ENCODE data around the gene GPATCH4.
"Not testable (repeated sequence)": the region's sequence is repeated elsewhere in the genome, so short reads cannot be mapped to it uniquely, and the experiment has no call there.

GPATCH4 gene

GRCh38 chr1:156571919-156572662 is 29.2 kb downstream of the GPATCH4 start, which contains the start of gene IQGAP3:
IQGAP3 (minus strand) TSS chr1:156572565; CDS start chr1:156572529, 36 bp downstream.
- peak; percentile 73 for DNase-seq

- DNase-seq = no peak
Measured at GRCh38 chr1:156571261-156571852, 29.9 kb downstream of the GPATCH4 start.

GRCh38 chr1:156566436-156566835 is 34.8 kb downstream of the GPATCH4 start:
- no peak for DNase-seq

- DNase-seq = no peak
Measured at GRCh38 chr1:156565519-156565918, 35.8 kb downstream of the GPATCH4 start.

- no peak for DNase-seq
Measured at GRCh38 chr1:156560585-156561163, 40.6 kb downstream of the GPATCH4 start.

GRCh38 chr1:156559797-156560385 is 41.4 kb downstream of the GPATCH4 start:
- DNase-seq = no peak

- DNase-seq = no peak
Measured at GRCh38 chr1:156559086-156559796, 42.0 kb downstream of the GPATCH4 start.

GRCh38 chr1:156556354-156556753 is 44.9 kb downstream of the GPATCH4 start:
- DNase-seq = no peak

- DNase-seq = no peak
Measured at GRCh38 chr1:156555715-156556114, 45.6 kb downstream of the GPATCH4 start.

- no peak for DNase-seq
Measured at GRCh38 chr1:156554971-156555370, 46.3 kb downstream of the GPATCH4 start.

- DNase-seq = no peak
Measured at GRCh38 chr1:156553860-156554485, 47.3 kb downstream of the GPATCH4 start.

GRCh38 chr1:156552937-156553336 is 48.3 kb downstream of the GPATCH4 start:
- DNase-seq = not testable (repeated sequence)

- no peak for DNase-seq
Measured at GRCh38 chr1:156552518-156552917, 48.8 kb downstream of the GPATCH4 start.

GRCh38 chr1:156551869-156552268 is 49.4 kb downstream of the GPATCH4 start:
- no peak for DNase-seq

- DNase-seq = no peak
Measured at GRCh38 chr1:156551066-156551643, 50.1 kb downstream of the GPATCH4 start.

- DNase-seq = no peak
Measured at GRCh38 chr1:156550346-156550745, 50.9 kb downstream of the GPATCH4 start.

- no peak for DNase-seq
Measured at GRCh38 chr1:156549831-156550230, 51.4 kb downstream of the GPATCH4 start.

GRCh38 chr1:156549390-156549789 is 51.9 kb downstream of the GPATCH4 start:
- DNase-seq = no peak

GRCh38 chr1:156547982-156548381 is 53.3 kb downstream of the GPATCH4 start:
- DNase-seq = no peak

GRCh38 chr1:156547434-156547833 is 53.8 kb downstream of the GPATCH4 start:
- DNase-seq = no peak

GRCh38 chr1:156546267-156546666 is 55.0 kb downstream of the GPATCH4 start:
- DNase-seq = no peak

- no peak for DNase-seq
Measured at GRCh38 chr1:156544592-156545102, 56.6 kb downstream of the GPATCH4 start.
